AG20443 (cell line): ENCODE measurements around the gene NAE1.
"Not testable (repeated sequence)": the region's sequence is repeated elsewhere in the genome, so short reads cannot be mapped to it uniquely, and the experiment has no call there.

Source experiments
- DNase-seq: peaks from one replicate; pipeline ENCODE4 v3.0.0; 2012; ENCODE audit warnings: low spot score, mixed read lengths

Gene NAE1

DNA sequence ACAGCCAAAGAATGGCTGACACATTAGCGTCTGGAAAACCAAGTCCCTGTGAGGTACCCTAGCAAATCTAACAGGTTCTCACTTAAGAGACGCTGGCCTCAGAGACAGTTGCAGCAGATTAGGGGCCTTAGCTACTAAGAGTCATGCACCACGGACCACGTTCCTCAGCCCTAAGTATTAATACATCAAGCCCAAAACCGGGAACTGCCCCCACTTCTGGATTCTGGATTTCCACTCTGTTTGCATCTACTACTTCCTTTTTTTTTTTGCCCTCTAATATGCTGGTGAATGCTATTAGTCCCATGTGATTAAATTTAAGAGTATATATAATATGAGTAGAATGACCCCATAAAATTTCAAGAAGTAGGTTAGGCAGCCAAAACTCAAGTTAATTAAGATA lies 28.6 kb downstream of the NAE1 start:
- DNase-seq: no peak

DNA sequence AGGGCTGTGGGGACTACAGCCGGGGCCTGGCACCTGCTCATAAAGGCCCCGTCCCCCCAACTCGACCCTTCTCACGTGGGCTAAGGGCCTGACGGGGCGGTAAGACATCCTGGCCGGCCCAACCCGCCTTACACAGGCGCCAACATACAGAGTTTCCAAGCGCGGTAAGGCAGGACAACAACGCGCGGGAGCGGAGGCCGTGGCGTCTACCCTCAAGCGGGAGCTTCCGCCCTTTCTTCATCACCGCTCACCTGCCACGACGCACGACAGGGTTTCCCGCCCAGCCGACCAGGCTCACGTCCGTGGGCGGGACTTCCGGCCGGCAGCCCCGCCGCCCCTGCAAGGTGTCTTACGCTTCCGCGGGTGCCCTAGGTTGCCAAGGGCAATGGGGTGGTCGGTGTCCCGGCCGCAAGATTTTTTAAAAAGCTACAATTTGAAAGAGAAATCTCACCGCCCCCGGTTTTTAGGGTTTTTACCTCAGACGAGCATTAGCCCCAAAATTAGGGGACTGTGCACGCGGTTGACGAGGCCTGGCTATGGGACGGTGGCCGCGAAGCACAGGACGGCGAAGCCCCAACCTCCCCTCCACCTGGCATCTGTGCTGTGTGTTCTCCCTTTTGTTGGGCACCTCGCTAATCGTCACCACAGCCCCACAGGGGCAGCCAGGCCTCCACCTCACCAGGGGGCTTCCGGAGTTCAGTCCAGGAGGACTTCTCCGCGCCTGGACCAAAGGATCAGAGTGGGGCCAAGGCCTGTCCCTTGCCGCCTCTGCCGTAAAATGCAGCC lies 29.3 kb downstream of the NAE1 start, which contains the start of gene TERB1:
TERB1 (minus strand) TSS at position 265 of the 786 bp plus-strand sequence. CDS start 4,786 bp downstream, outside the sequence.
- DNase-seq: peak; percentile 5

DNA sequence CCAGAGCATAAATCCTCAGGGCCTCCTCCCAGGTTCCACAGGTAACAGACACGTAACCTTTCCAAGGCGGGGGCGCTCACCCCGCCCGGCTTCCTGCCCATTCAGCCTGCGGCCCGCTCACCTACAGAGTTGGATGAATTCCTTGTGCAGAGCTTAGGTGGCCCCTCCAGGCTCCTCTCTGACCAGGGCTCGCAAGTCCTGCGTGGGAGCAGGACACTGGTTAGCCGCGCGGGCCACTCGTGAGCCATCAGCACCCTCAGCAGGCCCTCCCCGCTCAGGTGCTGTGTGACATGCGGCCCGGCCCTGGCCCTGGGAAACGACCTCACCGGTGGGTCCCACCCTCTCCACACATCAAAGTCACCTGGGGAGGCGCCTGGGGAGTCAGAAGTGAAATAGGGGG lies 29.9 kb downstream of the NAE1 start:
- peak; percentile 7 for DNase-seq

DNA sequence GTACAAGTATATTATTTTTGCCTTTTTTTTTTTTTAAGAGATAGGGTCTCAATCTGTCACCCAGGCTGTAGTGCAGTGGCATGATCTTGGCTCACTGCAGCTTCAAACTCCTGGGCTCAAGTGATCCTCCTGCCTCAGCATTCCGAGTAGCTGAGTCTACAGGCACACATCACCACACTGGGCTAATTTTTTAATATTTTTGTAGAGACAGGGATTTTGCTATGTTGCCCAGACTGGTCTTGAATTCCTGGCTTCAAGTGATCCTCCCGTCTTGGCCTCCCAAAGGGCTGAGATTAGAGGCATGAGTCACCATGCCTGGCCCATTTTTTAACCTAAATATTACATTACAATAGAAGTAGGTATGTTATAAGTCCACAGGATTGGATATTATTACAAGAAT lies 32.6 kb downstream of the NAE1 start:
- no peak for DNase-seq

DNA sequence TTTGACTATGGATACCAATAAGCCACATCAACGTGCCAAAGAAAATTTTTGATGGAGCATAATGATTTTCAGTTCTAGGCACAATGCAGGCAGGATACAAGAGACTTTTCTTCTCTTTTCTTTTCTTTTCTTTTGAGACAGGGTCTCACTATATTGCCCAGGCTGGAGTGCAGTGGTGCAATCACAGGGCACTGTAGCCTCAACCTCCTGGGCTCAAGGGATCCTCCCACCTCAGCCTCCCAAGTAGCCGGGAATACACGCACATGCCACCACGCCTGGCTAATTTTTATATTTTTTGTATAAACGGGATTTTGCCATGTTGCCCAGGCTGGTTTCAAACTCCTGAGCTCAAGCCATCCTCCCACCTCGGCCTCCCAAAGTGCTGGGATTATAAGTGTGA lies 36.8 kb downstream of the NAE1 start:
- DNase-seq: not testable (repeated sequence)

DNA sequence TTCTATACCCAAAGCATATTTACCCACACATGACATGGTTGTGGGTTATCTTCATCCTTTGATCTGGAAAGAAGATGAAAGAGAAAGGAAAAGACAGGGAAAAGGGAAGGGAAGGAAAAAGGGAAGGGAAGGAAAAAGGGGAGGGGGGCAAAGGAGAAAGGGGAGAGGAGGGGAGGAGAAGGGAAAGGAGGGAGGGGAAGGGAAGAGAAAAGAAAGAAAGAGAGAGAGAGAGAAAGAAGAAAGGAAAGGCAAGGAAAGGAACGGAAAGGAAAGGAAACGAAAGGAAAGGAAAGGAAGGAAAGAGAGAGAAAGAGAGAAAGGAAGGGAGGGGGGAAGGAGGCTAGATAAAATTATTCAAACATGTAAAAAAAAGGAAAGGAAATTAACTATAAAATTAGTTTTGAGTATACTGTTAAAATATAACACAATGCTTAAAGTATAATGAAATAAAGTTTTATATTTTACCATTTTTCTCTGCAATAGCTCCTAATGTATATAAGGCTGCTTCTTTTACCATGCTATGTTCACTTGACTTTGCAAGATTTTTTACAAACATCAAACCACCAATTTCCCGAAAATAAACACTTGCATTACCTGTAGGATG lies 40.5 kb downstream of the NAE1 start:
- DNase-seq: no peak

DNA sequence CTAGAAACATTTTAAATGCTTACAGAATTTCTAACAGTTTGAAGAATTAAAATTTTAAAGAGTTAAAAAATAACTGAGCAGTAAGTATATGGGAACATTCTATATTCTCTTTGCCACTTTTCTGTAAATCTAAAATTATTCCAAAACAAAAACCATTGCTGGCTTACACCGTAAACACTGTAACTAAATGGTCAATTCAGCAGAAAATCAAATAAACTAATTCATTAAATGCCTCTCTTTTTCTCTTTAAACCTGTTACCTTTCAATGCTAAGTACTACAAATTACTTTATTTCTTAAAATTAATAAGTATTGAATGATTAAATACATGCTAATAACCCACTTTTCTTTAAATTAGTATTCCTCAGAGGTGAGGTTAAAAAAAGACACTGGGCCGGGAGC lies 43.3 kb downstream of the NAE1 start:
- DNase-seq: no peak

DNA sequence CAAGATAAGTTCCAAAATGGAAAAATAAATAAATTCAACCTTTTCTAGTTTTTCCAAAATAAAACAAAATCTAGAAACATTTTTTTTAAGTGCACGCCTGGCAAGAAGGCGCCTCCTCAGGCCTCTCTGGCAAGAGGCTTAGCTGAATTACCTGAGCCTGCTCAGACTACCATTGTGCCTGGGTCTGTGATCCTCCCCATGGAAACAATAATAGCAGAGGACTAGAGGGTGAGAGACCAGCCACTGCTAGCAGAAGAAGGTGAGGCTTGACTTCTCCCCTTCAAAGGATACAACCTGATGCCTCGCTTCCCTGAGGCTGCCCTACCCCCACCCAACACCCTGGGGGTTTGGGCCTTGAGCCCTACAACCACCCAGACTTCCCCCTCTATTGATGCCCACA lies 44.2 kb downstream of the NAE1 start:
- DNase-seq: no peak

DNA sequence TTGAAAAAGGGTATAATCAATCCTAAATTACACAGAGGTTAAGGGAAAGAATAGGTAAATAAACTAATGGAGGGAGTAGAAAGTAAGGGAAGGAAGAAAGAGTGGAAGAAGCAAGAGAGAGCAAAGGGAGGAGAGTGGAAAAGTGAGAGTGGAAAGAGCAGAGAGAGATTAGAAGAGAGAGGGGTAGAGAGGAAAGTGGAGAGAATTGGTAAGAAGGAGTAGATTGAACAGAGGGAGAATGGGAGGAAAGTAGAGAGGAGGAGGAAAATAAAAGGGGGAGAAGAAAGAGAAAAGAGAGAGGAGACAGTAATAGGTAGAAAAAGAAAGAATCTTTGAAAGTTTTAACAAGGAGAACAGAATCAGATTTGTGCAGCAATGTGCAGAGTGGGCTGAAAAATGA lies 54.3 kb downstream of the NAE1 start:
- DNase-seq: no peak

DNA sequence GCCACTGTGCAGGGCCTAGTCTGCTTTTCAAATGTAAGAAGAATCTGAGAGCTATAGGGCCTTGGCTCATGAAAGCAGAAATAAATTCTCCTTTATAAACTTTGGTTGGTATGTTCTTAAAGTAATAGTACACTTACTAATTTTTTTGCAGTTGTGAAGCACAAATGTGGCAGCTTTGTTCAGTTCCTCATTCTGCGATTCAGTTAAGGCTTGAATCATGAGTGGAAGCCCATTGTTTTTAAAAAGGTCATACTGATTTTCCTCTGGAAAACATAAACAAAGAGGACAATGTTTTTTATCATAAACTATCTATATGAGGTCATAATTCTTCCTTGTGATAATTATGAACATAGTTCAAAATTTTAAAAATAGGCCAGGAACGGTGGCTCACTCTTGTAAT lies 55.8 kb downstream of the NAE1 start:
- no peak for DNase-seq

DNA sequence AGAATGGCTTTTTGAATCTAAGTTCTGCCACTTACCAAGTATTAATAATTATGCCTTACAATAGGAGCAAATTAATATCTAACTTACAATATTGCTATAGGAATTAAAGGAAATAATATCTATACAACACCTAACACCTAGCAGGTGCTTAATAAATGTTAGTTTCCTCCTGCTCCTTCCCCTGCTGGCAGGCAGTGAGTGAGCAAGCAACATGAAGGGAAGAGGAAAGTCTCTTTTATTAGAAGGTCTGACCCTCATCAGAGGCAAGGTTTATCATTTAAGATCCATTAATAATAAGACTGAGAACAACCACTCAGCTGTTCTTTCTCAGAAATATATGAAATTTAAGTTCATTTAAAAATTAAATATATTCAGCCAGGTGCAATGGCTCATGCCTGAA lies 72.7 kb downstream of the NAE1 start:
- no peak for DNase-seq

DNA sequence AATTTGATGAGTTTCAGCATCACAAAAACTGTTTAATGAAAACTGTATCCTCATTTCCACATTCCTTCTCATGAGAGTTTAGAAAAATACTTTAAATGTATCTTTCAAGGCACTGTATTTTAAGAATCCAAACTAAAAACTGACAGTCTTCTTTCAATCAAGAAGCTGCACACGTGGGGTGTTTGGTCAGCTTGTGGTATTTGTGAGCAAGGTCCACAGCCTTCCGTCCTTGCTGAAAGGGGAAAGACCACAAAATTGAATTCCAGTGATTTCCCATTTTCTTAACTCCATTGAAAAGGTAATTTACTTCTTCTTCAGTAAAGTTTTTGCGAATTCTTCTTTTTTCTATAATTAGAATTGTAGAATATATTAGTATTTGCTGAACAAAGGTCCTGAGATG lies 76.0 kb downstream of the NAE1 start:
- no peak for DNase-seq

DNA sequence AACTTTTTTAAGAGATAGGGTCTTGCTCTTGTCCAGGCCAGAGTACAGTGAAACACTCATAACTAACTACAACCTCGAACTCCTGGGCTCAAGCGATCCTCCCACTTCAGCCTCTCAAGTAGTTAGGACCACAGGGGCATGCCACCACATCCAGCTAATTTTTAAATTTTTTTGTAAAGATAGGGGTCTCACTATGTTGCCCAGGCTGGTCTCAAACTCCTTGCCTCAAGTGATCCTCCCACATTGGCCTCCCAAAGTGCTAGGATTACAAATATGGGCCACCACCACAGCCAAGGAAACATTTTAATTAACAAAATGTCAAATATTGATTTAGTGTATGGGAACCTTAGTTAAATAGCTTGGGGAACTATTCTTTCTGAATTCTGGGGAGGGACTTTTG lies 76.6 kb downstream of the NAE1 start:
- DNase-seq: no peak

DNA sequence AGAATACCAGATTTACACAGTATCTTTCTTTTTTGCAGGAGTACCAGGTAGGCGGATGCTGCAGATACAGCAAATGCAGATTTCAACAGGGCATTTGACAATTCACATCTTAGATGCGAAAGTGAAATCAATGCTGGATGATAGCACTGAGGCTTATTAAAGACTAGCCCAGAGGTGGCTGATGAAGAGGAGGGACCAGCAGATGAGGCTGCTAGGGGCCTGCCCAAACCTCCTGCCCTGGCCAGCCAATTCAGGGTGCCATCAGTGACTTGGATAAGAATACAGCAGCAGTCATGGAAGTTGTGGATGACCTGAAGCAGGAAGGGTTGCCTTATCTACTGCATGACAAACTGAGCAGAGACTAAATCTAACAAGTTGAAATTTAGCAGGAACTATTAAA lies 77.8 kb downstream of the NAE1 start:
- no peak for DNase-seq
